ENCODE measurements around the gene BBS9.
"Not testable (repeated sequence)": the region's sequence is repeated elsewhere in the genome, so short reads cannot be mapped to it uniquely, and the experiment has no call there.

The BBS9 gene

DNA sequence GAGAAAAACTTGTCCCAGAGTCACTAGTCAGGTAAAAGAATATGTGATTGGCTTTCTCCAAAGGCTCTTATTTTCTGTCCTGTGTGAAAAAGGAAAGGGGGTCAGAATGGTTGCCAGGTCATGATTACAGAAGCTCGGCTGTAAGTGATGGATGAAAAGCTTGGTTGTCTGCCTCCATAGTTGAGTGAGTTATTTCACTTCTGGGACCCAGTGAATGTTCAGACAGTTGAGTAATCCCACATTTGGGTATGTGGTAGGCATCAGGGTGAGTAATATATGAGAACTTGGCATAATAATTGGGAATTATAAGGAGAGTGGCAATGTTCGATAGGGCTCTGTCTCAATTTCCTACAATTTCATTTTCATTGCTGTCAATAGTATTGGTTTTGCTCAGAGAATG lies 72.5 kb downstream of the BBS9 start:
- no peak for DNase-seq

GRCh38 chr7:33210958-33211357 lies 81.6 kb downstream of the BBS9 start:
- no peak for DNase-seq

- no peak for DNase-seq
These were observed 82.8 kb downstream of the BBS9 start for GRCh38 chr7:33212144-33212543.

DNA sequence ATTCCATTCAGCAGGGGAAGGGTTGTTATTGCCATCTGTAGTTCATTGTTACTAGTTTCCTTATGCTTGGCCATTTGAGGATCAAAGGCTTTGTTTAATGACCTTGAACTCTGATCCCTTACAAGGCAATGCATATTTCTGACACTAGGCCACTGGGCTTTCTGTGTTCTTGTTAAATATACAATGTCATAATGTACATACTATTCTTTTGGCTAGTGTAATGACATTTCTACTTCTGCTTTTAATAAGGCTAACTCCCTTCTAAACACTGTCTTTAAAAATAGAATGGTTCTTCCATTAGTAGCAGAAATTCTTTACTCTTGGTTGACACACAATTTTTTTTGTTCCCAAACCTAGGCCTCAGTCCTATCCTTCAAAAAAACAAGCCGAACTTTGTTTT lies 86.6 kb downstream of the BBS9 start:
- DNase-seq: no peak

DNA sequence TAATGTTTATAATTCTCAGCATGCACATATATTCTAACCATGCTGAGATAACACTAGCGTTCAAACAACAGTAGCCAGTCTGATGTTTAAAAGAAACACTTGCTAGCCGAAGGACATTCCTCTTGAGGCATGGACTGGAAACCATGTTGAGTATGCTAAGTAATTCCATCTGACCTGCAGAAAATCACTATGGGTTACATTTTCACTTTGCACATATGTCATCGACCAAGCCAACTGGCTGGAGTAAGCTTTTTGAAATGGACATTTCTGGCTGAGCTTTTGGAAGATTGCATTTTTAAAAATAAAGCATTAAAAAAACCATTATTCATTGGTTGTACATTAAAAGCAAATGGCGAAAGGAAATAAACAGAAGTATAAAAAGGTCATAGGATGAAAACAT lies 88.2 kb downstream of the BBS9 start:
- no peak for DNase-seq

DNA sequence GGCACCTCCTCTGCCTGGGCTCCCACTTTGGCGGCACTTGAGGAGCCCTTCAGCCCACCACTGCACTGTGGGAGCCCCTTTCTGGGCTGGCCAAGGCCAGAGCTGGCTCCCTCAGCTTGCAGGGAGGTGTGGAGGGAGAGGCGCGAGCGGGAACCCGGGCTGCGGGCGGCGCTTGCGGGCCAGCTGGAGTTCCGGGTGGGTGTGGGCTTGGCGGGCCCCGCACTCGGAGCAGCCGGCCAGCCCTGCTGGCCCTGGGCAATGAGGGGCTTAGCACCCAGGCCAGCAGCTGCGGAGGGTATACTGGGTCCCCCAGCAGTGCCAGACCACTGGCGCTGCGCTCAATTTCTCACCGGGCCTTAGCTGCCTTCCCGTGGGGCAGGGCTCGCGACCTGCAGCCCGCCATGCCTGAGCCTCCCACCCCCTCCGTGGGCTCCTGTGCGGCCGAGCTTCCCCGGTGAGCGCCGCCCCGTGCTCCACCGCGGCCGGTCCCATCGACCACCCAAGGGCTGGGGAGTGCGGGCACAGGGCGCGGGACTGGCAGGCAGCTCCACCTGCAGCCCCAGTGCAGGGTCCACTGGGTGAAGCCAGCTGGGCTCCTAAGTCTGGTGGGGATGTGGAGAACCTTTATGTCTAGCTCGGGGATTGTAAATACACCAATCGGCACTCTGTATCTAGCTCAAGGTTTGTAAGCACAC lies 89.6 kb downstream of the BBS9 start:
- not testable (repeated sequence) for DNase-seq

DNA sequence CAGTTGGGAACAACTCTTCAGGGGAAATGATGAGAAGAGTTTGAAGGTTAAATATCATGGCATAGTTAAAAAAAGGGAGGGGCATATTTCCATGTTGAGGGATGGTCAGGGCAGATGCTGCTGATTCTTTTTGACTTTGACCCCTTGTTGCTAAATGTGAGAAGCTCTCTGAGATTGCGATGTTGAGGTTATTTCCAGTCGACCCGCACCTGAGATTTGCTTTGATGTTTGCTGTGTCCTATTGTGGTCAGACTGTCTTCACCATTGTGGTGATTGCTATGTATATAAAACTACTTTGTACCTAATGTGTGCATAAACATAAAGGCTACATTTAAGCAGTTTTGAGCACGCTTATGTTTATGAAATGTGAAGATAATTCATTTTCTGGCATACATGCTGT lies 90.9 kb downstream of the BBS9 start:
- no peak for DNase-seq

GRCh38 chr7:33221390-33221789 lies 92.0 kb downstream of the BBS9 start:
- no peak for DNase-seq

DNA sequence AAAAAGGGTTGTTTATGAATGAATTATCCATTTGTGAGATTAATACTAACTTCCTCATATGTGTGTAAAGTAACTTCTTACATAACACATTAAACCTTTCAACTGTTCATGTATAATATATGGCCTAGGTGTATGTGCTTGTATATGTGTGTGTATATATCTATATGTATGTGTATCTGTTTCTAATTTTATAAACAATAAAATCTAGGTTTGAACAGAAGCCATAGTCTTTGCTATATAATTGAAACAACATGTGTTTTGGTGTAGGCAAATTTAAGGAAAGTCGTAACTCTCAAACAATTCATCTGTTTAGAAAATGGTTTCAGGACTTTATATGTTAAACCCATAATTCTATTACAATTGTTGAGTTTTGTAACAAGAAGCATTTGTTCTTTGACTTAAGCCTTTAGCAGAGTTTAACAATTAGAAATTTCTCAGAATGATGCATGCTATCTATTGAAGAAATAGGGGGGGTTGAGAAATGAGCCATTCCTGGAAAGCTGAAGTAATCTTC lies 103.3 kb downstream of the BBS9 start:
- DNase-seq: no peak

DNA sequence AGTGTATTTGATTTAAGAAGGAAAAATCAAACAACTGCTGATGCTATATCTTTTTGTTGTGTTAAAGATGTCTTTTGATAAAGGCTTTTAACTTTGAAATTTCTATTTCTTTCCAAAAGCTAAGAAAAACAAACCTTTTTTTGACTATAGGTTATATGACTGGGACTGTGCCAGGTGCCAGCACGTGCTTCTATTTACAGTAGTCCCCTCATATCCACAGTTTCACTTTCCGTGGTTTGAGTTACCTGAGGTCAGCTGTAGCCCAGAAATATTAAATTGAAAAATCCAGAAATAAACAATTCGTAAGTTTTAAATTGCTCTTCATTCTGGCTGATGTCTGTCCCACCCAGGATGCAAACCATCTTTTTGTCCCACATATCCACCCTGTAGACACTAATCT lies 104.3 kb downstream of the BBS9 start:
- no peak for DNase-seq

- no peak for DNase-seq
These were observed 107.7 kb downstream of the BBS9 start for GRCh38 chr7:33237036-33237435.

DNA sequence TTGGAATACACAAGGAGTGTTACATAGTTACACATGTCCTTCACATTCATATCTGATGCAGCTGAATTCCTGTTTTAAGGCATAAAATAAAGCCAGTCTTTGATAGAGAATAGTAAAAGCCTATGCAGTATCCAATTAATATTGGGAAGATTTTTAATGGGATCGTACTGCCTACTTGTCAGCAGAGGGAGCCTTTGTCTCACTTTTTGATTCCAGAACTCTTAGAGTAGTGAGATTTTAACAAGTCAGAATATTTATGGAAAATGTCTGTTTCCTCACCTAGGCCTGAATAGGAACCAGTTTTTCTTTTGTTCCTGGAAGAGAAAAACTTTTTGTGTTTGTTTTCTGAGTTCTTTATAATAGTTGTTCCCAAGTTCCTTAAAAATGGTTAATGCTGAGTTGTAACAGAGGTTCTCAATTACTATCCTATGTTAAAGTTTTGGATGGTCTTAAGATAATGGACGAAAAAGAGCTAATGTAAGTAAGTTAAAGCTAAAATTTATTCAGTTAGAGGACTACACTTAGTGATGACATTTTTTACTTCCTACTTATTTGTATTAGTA lies 114.0 kb downstream of the BBS9 start:
- peak; percentile 65 for DNase-seq

DNA sequence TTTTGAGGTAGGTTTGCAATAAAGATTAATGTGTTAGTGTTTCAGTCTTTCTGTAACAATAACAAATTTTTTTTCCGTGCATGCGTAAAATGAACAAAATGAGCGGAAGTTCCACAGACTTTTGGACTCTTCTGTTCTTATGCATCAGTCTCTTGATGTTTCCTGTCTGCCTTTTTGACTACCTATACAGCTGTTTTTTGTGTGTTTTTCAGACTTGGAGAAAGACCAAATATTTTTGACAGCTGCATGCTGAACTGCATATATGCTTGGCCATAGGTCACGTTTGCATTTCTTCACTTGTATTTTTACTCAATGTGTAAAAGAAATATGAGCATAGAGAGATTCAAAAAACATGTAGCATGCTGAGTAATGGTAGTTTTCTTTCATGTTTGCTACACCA lies 119.3 kb downstream of the BBS9 start:
- DNase-seq: no peak

GRCh38 chr7:33250421-33250871 lies 121.1 kb downstream of the BBS9 start:
- no peak for DNase-seq

DNA sequence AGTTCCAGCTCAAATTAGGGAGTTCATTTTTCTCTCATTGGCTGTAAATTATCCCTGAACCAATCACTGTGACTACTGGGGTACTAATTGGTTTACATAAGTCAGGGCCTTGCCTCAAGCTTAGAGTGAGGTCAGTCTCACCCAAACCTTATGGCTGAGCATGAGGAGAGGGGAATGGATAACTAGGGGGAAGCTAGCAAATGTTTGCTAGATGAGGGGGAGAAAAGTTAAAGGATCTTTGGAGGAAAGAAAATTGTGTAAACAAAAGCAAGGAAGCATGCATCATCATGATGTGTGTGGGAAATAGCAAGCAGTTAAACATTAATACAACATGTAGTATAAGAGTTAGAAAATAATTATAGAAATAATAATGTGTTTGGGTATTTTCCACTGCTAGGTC lies 121.9 kb downstream of the BBS9 start:
- no peak for DNase-seq

DNA sequence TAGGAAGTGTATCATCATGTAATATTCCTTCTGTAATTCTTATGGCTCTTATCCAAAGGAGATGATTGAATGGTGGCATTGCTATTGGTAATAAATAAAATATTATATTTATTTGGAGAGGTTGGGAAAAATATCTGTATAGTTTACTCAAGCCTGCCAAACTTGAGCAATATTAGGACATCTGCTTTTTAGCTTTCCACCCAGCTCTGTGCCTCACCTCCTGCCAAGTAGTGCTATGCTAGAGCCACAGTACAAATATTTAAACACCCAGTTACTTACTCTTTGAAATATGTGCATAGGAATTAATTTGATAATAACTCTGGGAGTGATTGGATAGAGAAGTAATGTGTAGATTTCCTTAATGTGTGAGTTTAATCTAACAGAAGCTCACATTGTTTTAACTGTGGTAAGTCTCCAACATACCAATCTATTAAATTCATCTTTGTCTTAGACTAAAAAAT lies 129.2 kb downstream of the BBS9 start:
- no peak for DNase-seq

DNA sequence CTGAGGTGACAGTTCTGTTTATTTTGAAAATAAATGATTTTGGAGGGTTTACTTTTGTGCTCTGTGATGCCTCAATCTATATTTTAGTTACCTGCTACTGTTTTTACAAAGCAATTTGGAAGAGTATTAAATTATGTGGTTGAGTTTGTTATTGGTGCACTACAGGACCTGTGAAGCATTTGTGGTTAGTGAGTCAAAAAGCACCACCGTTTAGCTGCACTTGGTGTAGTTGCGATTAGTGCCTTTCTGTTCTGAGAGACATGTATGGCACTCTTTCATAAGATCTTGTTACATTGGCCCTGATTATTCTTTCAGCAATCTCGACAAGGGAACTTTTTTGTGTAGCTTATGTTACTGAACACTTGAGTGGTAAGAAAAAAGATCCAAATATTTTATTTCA lies 132.2 kb downstream of the BBS9 start:
- no peak for DNase-seq

GRCh38 chr7:33262476-33262875 lies 133.1 kb downstream of the BBS9 start:
- no peak for DNase-seq

GRCh38 chr7:33271839-33272371 lies 142.5 kb downstream of the BBS9 start:
- DNase-seq: not testable (repeated sequence)

DNA sequence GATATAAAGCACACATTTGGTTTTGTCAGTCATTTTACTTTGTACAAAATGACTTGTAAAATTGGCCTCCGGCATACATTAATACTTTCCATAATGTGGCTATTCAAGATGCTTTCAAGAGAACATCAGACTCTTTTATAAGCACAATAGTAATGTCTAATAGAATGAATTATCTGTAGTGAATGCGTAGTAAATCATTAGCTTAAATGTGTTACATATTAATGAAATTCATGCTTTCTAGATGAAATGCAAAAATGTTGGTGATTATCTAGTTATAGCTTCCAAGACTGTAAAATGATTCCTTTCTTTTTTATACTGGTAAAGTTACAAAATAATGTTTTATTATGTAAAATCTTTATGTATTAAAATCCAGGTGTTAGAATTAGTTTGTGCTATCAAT lies 144.0 kb downstream of the BBS9 start:
- DNase-seq: no peak

DNA sequence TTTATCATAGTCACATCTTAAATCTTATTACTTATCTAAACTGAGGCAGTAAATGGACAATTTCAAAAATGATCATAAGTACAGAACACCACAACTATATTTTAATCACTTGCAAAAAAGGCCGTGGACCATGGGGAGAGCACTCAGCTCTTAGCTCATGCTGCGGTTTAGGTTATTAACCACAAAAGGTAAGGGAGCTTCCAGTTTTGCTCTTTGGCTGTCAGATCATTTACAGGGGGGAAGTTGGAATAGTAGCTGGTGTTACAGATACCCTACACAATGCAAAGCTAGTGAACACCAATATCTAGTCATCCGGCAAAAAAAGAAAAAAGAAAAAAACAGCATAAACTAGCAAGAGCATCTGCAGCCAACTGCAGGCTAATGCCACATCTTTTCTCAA lies 147.0 kb downstream of the BBS9 start:
- DNase-seq: no peak

DNA sequence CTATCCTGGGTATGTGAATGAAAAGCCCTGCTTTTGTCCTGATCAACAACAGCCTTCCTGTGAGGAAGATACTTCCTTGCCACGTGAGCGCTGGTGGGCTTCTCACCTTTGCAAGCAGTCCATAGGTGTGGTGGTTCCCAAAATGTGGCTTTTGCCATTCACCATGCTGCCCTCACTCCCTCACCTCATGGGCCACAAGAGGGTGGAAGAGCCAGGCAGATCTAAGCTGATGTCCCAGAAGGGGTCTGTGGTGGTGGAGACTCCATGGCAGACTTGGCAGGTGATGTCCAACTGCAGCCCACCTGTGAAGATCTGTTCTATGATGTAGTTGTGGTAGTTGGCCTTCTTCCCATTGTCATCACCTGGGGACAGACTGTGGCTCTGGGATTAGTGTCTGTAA lies 147.4 kb downstream of the BBS9 start:
- no peak for DNase-seq

- DNase-seq: no peak
These were observed 148.7 kb downstream of the BBS9 start for GRCh38 chr7:33278095-33278494.

DNA sequence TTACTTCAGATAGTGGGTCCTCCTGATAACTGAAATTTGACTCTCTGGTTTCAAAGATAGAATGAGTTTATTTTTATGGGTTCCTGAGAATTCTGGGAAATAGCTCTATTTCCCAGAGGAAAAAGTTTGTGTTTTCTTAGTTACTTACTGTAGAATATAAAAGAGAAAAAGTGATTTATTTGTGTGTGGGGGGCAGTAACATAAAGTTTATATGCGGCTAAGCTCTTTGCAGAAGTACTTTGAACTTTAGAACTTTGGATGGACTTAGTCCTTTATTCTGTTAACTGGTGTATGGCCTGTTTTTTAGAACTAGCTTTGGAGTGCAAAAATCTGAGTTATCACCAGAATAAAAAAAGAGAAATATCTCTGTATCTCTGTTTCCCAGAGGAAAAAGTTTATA lies 157.1 kb downstream of the BBS9 start:
- no peak for DNase-seq

GRCh38 chr7:33287738-33288137 lies 158.4 kb downstream of the BBS9 start:
- DNase-seq: no peak

All from NCI-H82 (cell line).